GM12864 (cell line): Measurements from ENCODE around the gene BDP1.
A peak's percentile ranks its signal among the peaks of the same experiment; 100 is the strongest.

ENCODE experiments used
- DNase-seq: peaks from one replicate; pipeline ENCODE4 v3.0.0-alpha.2; 2011; ENCODE audit warnings: low read depth
- H3K4me3 ChIP-seq: 2 replicates; pipeline ENCODE4 v1.5.1; 2011; ENCODE audit warnings: mild to moderate bottlenecking, low read depth, low read length, control low read depth
- CTCF ChIP-seq: IDR thresholded peaks from 2 replicates; pipeline ENCODE4 v1.5.1; 2011; ENCODE audit warnings: low read depth, mild to moderate bottlenecking, moderate library complexity, low read length, control low read depth, inconsistent platforms; ENCODE audit errors: missing control alignments

Gene BDP1

GRCh38 chr5:71582945-71583584 is 127.6 kb downstream of the BDP1 start:
- no peak for TF ChIP-seq CTCF
- H3K4me3 ChIP-seq, result no peak overlapping the region
- DNase-seq, result no peak

GRCh38 chr5:71586052-71586940 is 130.8 kb downstream of the BDP1 start:
- TF ChIP-seq CTCF, result no peak
- peak; percentile 64 for DNase-seq

GRCh38 chr5:71586941-71587765 is 131.7 kb downstream of the BDP1 start, which contains the start of gene MCCC2:
MCCC2 (plus strand) TSS chr5:71587340; CDS start chr5:71587426, 86 bp downstream.
- H3K4me3 ChIP-seq, result peak within 1 kb of the TSS; percentile 79
- TF ChIP-seq CTCF, result no peak
- peak; percentile 94 for DNase-seq

More at GRCh38 chr5:71586052-71586940, 130.8 kb downstream of the BDP1 start:
- H3K4me3 ChIP-seq, result peak overlapping the region; percentile 79

GRCh38 chr5:71587766-71588532 is 132.5 kb downstream of the BDP1 start:
- peak overlapping the region; percentile 79 for H3K4me3 ChIP-seq
- no peak for TF ChIP-seq CTCF
- DNase-seq, result no peak

GRCh38 chr5:71588533-71588885 is 133.1 kb downstream of the BDP1 start:
- peak overlapping the region; percentile 79 for H3K4me3 ChIP-seq
- no peak for DNase-seq
- TF ChIP-seq CTCF, result no peak

- DNase-seq, result no peak
- no peak overlapping the region; the same call in 1 of the 2 replicates for H3K4me3 ChIP-seq
- no peak for TF ChIP-seq CTCF
Observed at GRCh38 chr5:71589903-71590302, 134.5 kb downstream of the BDP1 start.
